Mucosa of stomach (tissue), 1 donor: Measurements from ENCODE around the gene POU2AF2.
"Not testable (repeated sequence)": the region's sequence is repeated elsewhere in the genome, so short reads cannot be mapped to it uniquely, and the experiment has no call there.

Experiments
- H3K27me3 ChIP-seq: one replicate; pipeline ENCODE4 v1.7.0; 2013; ENCODE audit warnings: mild to moderate bottlenecking, low read length; ENCODE audit not compliant: control insufficient read depth, insufficient read depth
- H3K36me3 ChIP-seq: one replicate; pipeline ENCODE4 v1.7.0; 2013; ENCODE audit warnings: low read length; ENCODE audit not compliant: control insufficient read depth, insufficient read depth
- H3K4me1 ChIP-seq: one replicate; pipeline ENCODE4 v1.7.0; 2013; ENCODE audit warnings: mild to moderate bottlenecking, low read length; ENCODE audit not compliant: control insufficient read depth, insufficient read depth
- H3K4me3 ChIP-seq: one replicate; pipeline ENCODE4 v1.7.0; 2013; ENCODE audit warnings: low read length
- H3K9ac ChIP-seq: one replicate; pipeline ENCODE4 v1.7.0; 2013; ENCODE audit warnings: mild to moderate bottlenecking, low read length, moderate library complexity
- H3K9me3 ChIP-seq: one replicate; pipeline ENCODE4 v1.7.0; 2013; ENCODE audit warnings: mild to moderate bottlenecking, low read length, moderate library complexity; ENCODE audit not compliant: control insufficient read depth
- donor health status: Pancreatic carcinoma.

Gene POU2AF2

DNA sequence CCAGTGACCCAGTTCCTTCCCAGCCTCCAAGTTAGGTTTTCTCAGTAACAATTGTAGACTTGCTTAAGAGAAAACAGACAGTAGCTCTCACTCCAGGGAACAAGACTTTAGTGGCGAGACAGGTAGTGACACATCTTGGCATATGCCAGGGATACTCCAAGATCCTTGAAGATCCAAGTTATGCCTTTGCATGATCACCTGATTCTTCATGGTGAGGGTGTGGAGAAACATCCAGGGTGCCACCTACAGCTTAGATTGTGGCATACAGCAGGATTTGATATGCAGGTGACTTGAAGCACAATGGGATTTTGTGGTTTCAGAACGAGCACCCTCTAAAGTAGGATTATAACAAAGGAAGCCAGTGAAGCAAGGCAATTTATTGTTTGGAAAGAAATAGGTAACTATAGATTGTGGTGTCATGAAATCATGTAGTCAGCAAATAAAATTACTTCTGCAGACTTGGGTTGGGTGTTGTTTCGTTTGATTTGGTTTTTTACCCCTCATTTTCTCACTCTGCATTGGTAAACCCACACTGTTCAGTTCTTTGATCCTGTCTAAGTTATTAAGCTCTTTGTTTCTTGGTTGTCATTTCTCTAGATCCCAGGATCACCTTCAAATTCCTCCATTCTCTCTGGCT, 62.1 kb downstream of the POU2AF2 start:
- H3K27me3 ChIP-seq = no peaks in the 10 kb centered on the region
- H3K4me1 ChIP-seq = peaks cover 38% of the 10 kb centered on the region
- H3K36me3 ChIP-seq = no peaks in the 10 kb centered on the region
- H3K9me3 ChIP-seq = no peaks in the 10 kb centered on the region
- H3K4me3 ChIP-seq = no peak overlapping the region
- no peak overlapping the region for H3K9ac ChIP-seq

- no peak overlapping the region for H3K9ac ChIP-seq
- H3K4me1 ChIP-seq = peaks cover 39% of the 10 kb centered on the region
- H3K27me3 ChIP-seq = no peaks in the 10 kb centered on the region
- H3K9me3 ChIP-seq = no peaks in the 10 kb centered on the region
- H3K4me3 ChIP-seq = no peak overlapping the region
- H3K36me3 ChIP-seq = no peaks in the 10 kb centered on the region
These were observed 62.6 kb downstream of the POU2AF2 start for GRCh38 chr11:111308140-111308539.

- Histone ChIP-seq H3K9me3 (no peaks in the 10 kb centered on the region), H3K9ac (no peak overlapping the region), H3K36me3 (no peaks in the 10 kb centered on the region), H3K4me3 (no peak overlapping the region), H3K27me3 (no peaks in the 10 kb centered on the region), H3K4me1 (peaks cover 39% of the 10 kb centered on the region)
These were observed 63.8 kb downstream of the POU2AF2 start for GRCh38 chr11:111309215-111309915.

- no peak overlapping the region for H3K4me3 ChIP-seq
- peaks cover 39% of the 10 kb centered on the region for H3K4me1 ChIP-seq
- H3K9ac ChIP-seq = no peak overlapping the region
- H3K9me3 ChIP-seq = no peaks in the 10 kb centered on the region
- H3K36me3 ChIP-seq = no peaks in the 10 kb centered on the region
- H3K27me3 ChIP-seq = no peaks in the 10 kb centered on the region
These were observed 64.6 kb downstream of the POU2AF2 start for GRCh38 chr11:111310088-111310487.

DNA sequence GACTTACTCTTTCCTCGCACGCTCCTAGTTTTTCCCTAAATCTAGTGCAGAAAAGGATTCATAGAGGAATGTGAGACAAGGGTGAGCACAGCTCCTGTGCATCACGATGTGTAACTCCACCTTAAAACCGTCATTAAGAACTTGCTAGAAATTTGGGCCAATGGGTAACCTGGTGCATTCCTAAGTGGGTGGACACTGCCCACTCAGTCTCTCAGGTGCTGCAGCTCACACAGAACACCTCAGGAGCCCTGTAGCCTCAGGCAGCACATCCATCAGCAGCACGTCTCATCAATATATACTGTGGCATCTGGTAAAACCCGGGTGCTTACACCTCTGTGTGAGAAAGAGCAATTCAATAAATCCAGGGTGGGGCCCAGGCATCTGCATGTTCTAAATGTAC, 65.2 kb downstream of the POU2AF2 start:
- Histone ChIP-seq H3K27me3 (no peaks in the 10 kb centered on the region), H3K4me1 (peaks cover 39% of the 10 kb centered on the region), H3K4me3 (no peak overlapping the region), H3K9ac (no peak overlapping the region), H3K36me3 (no peaks in the 10 kb centered on the region), H3K9me3 (no peaks in the 10 kb centered on the region)

DNA sequence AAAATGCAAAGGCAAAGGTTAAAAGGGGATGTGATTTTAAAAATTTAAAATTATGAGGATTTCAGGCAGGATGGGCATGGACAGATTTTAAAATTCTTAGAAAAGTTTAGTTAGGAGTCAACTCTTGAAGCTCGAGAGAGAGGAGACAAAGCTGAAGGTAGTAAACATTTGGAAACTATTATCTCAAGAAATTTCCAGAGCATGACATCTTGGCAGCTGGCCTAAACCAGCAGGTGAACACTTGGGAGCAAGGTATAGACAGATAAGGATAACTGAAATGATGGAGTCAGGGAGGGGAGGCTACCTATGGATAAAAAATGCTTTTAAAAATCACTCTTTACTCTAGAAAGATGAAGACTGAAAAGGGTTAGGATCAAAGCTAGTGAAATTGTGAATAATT, 66.6 kb downstream of the POU2AF2 start:
- H3K4me3 ChIP-seq = no peak overlapping the region
- H3K27me3 ChIP-seq = no peaks in the 10 kb centered on the region
- no peaks in the 10 kb centered on the region for H3K9me3 ChIP-seq
- no peak overlapping the region for H3K9ac ChIP-seq
- H3K36me3 ChIP-seq = no peaks in the 10 kb centered on the region
- H3K4me1 ChIP-seq = peaks cover 38% of the 10 kb centered on the region

- Histone ChIP-seq H3K9ac (no peak overlapping the region), H3K4me3 (no peak overlapping the region), H3K4me1 (peaks cover 5% of the 10 kb centered on the region), H3K9me3 (no peaks in the 10 kb centered on the region), H3K27me3 (no peaks in the 10 kb centered on the region), H3K36me3 (no peaks in the 10 kb centered on the region)
These were observed 73.8 kb downstream of the POU2AF2 start for GRCh38 chr11:111319296-111319695.

DNA sequence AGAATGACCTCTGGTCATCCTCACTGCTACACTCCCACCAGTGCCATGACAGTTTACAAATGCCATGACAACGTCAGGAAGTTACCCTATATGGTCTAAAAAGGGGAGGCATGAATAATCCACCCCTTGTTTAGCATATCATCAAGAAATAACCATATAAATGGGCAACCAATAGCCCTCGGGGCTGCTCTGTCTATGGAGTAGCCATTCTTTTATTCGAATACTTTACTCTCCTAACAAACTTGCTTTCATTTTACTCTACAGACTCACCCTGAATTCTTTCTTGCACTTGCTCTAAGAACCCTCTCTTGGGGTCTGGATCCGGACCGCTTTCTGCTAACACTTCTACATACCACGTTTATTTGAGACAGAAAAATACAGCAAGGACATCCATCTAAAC, 74.7 kb downstream of the POU2AF2 start:
- not testable (repeated sequence) for H3K36me3 ChIP-seq, H3K9ac ChIP-seq, H3K4me1 ChIP-seq, H3K4me3 ChIP-seq, H3K9me3 ChIP-seq, H3K27me3 ChIP-seq

DNA sequence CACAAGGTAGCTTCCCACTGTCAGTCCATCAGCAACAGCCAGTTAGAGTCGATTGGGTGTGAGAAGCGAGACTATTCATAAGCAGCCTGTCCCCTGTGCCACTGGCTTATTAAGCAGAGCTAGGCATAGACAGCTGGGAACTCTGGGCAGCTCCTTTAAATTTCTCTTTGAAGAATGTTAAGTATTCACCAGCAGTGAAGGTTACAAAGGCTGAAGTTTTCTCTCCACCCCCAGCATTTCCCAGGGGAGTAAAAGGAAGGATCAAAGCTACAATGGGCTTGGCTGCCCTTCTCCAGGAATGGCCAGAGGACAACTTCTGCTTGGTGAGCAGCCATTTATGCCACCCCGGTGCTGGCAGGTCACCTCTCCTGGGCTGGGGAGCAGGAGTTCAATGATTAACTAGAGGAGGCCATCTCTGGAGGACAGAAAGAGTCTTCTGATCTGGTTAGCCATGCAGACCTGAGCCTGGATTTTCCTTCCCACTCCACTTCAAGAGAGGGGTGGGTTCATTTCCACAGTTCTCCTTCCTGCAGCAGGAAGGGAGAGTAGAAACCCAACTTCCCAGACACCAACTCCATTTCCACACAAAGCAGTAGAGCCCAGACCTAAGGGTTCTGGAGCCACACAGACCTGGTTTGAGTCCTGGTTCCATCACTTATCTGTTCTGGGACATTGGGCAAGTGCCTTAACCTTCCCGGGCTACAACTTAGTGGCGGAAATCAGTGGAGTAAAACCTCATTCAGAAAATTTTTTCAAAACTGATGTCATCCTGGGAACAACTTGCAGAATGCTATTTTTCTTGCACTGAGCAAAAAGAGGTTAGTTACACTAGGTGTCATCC, 75.4 kb downstream of the POU2AF2 start:
- Histone ChIP-seq H3K4me3 (no peak overlapping the region), H3K27me3 (no peaks in the 10 kb centered on the region), H3K9ac (no peak overlapping the region), H3K36me3 (no peaks in the 10 kb centered on the region), H3K9me3 (no peaks in the 10 kb centered on the region), H3K4me1 (peaks cover 5% of the 10 kb centered on the region)

GRCh38 chr11:111322534-111322933, 77.0 kb downstream of the POU2AF2 start:
- Histone ChIP-seq H3K36me3 (no peaks in the 10 kb centered on the region), H3K9me3 (no peaks in the 10 kb centered on the region), H3K27me3 (no peaks in the 10 kb centered on the region), H3K9ac (no peak overlapping the region), H3K4me1 (peaks cover 12% of the 10 kb centered on the region), H3K4me3 (no peak overlapping the region)

- Histone ChIP-seq H3K27me3 (no peaks in the 10 kb centered on the region), H3K9me3 (no peaks in the 10 kb centered on the region), H3K9ac (no peak overlapping the region), H3K4me3 (no peak overlapping the region), H3K36me3 (no peaks in the 10 kb centered on the region), H3K4me1 (peaks cover 21% of the 10 kb centered on the region)
These were observed 78.8 kb downstream of the POU2AF2 start for GRCh38 chr11:111324277-111324720.

DNA sequence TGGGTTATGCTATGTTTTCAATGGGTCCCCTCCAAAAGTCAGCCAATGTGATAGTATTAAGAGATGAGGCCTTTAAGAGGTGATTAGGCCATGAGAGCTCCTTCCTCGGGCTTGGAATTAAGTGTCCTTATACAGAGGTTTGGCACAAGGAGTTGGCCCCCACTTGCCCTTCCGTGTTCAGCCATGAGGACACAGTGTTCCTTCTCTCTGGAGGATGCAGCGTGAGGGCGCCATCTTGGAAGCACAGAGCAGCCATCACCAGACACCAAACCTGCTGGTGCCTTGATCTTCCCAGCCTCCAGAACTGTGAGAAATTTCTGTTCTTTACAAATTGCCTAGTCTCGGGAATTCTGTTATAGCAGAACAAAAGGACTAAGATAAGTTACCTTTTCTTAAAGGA, 79.7 kb downstream of the POU2AF2 start:
- Histone ChIP-seq H3K27me3 (no peaks in the 10 kb centered on the region), H3K36me3 (no peaks in the 10 kb centered on the region), H3K9ac (no peak overlapping the region), H3K4me1 (peaks cover 28% of the 10 kb centered on the region), H3K4me3 (no peak overlapping the region), H3K9me3 (no peaks in the 10 kb centered on the region)
